ENCODE results near the gene RHOH.

Gene RHOH

GRCh38 chr4:40197879-40198689 lies 1.3 kb downstream of the RHOH start:
- no peak overlapping the region for H3K4me3 ChIP-seq (ENCODE audit: low read depth, low read length)
- in situ Hi-C loops (cut with HindIII; ENCODE audit: low sequenced_read_pairs), result no loop called here
- TF ChIP-seq CTCF (IDR thresholded peaks at IDR 0.05; ENCODE audit: low read depth, low read length, missing control alignments), result no peak
- no peak for DNase-seq (ENCODE audit: low read depth)

- in situ Hi-C loops (cut with HindIII; ENCODE audit: low sequenced_read_pairs), result no loop called here
- no peak for DNase-seq (ENCODE audit: low read depth)
- no peak for TF ChIP-seq CTCF (IDR thresholded peaks at IDR 0.05; ENCODE audit: low read depth, low read length, missing control alignments)
- H3K4me3 ChIP-seq (ENCODE audit: low read depth, low read length), result no peak overlapping the region
Observed at GRCh38 chr4:40199179-40199670, 2.4 kb downstream of the RHOH start.

- no peak overlapping the region for H3K4me3 ChIP-seq (ENCODE audit: low read depth, low read length)
- peak; percentile 69 for DNase-seq (ENCODE audit: low read depth)
- TF ChIP-seq CTCF (IDR thresholded peaks at IDR 0.05; ENCODE audit: low read depth, low read length, missing control alignments), result no peak
- in situ Hi-C loops (cut with HindIII; ENCODE audit: low sequenced_read_pairs), result no loop called here
Observed at GRCh38 chr4:40199999-40200874, 3.4 kb downstream of the RHOH start.

GRCh38 chr4:40200875-40201801 lies 4.3 kb downstream of the RHOH start:
- in situ Hi-C loops (cut with HindIII; ENCODE audit: low sequenced_read_pairs), result no loop called here
- no peak for DNase-seq (ENCODE audit: low read depth)
- H3K4me3 ChIP-seq (ENCODE audit: low read depth, low read length), result no peak overlapping the region
- TF ChIP-seq CTCF (IDR thresholded peaks at IDR 0.05; ENCODE audit: low read depth, low read length, missing control alignments), result no peak

- DNase-seq (ENCODE audit: low read depth), result no peak
- no peak for TF ChIP-seq CTCF (IDR thresholded peaks at IDR 0.05; ENCODE audit: low read depth, low read length, missing control alignments)
- in situ Hi-C loops (cut with HindIII; ENCODE audit: low sequenced_read_pairs), result no loop called here
- no peak overlapping the region for H3K4me3 ChIP-seq (ENCODE audit: low read depth, low read length)
Observed at GRCh38 chr4:40201898-40202297, 5.1 kb downstream of the RHOH start.

GRCh38 chr4:40202474-40202873 lies 5.6 kb downstream of the RHOH start:
- no peak for TF ChIP-seq CTCF (IDR thresholded peaks at IDR 0.05; ENCODE audit: low read depth, low read length, missing control alignments)
- no peak for DNase-seq (ENCODE audit: low read depth)
- in situ Hi-C loops (cut with HindIII; ENCODE audit: low sequenced_read_pairs), result no loop called here
- no peak overlapping the region for H3K4me3 ChIP-seq (ENCODE audit: low read depth, low read length)
